ENCODE results near the gene ARHGAP44. TPM values are rescaled to one million over a fixed set of nuclear protein-coding genes. Genes with fewer than 3 reads are reported as not detected.

Gene ARHGAP44
- total and polyA plus RNA-seq, 2 donors (not counting 1 experiment from before 2014, with no cell fraction given): 0.78 to 11.6 TPM

DNA sequence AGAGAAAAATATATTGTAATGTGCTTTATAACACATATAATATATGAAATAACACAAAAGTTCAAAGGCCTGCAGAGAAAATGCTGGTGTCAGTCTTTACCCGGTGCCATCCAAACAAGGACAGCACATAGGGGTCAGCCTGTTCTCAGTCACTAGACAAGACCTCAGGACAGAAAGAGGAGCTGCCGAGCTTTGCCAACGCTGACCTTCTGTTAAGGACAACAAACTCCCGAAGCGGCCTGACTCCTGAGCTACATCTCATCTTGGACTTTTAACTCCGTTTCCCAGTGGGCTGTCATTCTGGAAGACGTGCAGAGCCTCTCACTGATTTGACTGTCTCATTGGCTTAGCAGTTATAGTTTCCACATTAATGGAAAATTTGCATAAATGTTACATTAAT, 221.7 kb downstream of the ARHGAP44 start:
- peaks cover 19 to 67% of the 10 kb centered on the region in 2 experiments for H3K36me3 ChIP-seq (replicated peaks in 1 of 2; ENCODE audit: control extremely low read depth in 1 of 2, control insufficient read depth in 1 of 2, extremely low read depth in 1 of 2, insufficient read depth in 2 of 2, low read length in 1 of 2)
- peaks cover 13% of the 10 kb centered on the region for H3K79me2 ChIP-seq (ENCODE audit: control insufficient read depth, insufficient read depth, low read length)
- no peak overlapping the region for H3K4me3 Mint-ChIP-seq
- no peak overlapping the region for H2AFZ ChIP-seq (ENCODE audit: insufficient read depth, low read depth, low read length, poor library complexity, severe bottlenecking)
- H3K27ac Mint-ChIP-seq: no peak overlapping the region
- TF ChIP-seq EZH2 (IDR thresholded peaks at IDR 0.05; ENCODE audit: borderline replicate concordance, insufficient read depth, low read depth, low read length, poor library complexity, severe bottlenecking): no peak
- TF ChIP-seq, protein P1, sequence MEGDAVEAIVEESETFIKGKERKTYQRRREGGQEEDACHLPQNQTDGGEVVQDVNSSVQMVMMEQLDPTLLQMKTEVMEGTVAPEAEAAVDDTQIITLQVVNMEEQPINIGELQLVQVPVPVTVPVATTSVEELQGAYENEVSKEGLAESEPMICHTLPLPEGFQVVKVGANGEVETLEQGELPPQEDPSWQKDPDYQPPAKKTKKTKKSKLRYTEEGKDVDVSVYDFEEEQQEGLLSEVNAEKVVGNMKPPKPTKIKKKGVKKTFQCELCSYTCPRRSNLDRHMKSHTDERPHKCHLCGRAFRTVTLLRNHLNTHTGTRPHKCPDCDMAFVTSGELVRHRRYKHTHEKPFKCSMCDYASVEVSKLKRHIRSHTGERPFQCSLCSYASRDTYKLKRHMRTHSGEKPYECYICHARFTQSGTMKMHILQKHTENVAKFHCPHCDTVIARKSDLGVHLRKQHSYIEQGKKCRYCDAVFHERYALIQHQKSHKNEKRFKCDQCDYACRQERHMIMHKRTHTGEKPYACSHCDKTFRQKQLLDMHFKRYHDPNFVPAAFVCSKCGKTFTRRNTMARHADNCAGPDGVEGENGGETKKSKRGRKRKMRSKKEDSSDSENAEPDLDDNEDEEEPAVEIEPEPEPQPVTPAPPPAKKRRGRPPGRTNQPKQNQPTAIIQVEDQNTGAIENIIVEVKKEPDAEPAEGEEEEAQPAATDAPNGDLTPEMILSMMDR (IDR thresholded peaks at IDR 0.05): no peak
- no peaks in the 10 kb centered on the region for H3K9me3 ChIP-seq (ENCODE audit: control extremely low read depth in 1 of 3, control insufficient read depth in 2 of 3, insufficient read depth in 1 of 3, low read length in 2 of 3)
- WGBS (ENCODE audit: insufficient coverage): 98% methylated on average over 6 of the region's 7 CpGs
- H3K4me1 Mint-ChIP-seq: peaks cover 5% of the 10 kb centered on the region
- intact Hi-C loops (cut with micrococcal nuclease): loop anchor here (10.0 kb wide), 1 partner anchor 226 kb away; the partner anchor contains the start of gene ARHGAP44
- ATAC-seq (ENCODE audit: low read depth) (no peak), DNase-seq (no peak)
- CTCF ChIA-PET: no interaction called here
- H3K4me3 ChIP-seq (ENCODE audit: control extremely low read depth in 1 of 5, extremely low read depth in 1 of 5, insufficient read depth in 1 of 5, low read depth in 2 of 5, low read length in 4 of 5): no peak overlapping the region
- H3K4me2 ChIP-seq (replicated peaks; ENCODE audit: low read depth, low read length, poor library complexity, severe bottlenecking): no peak overlapping the region
- no peaks in the 10 kb centered on the region for H3K4me1 ChIP-seq (ENCODE audit: control insufficient read depth in 2 of 2, insufficient read depth in 2 of 2, low read length in 2 of 2)
- H3K27ac ChIP-seq (ENCODE audit: low read length in 2 of 2): no peak overlapping the region
- POLR2A ChIA-PET: no interaction called here
- peaks cover 4% of the 10 kb centered on the region for H4K20me1 ChIP-seq (ENCODE audit: control insufficient read depth, insufficient read depth, low read length, poor library complexity, severe bottlenecking)
- no peak overlapping the region for H3K9ac ChIP-seq (ENCODE audit: low read length)
- no peaks in the 10 kb centered on the region for H3K27me3 ChIP-seq (replicated peaks in 1 of 4; ENCODE audit: control extremely low read depth in 1 of 4, control insufficient read depth in 3 of 4, insufficient read depth in 4 of 4, low read length in 3 of 4)
- H3K27me3 Mint-ChIP-seq: no peaks in the 10 kb centered on the region
- H3K9me3 Mint-ChIP-seq (ENCODE audit: insufficient read depth): no peaks in the 10 kb centered on the region

DNA sequence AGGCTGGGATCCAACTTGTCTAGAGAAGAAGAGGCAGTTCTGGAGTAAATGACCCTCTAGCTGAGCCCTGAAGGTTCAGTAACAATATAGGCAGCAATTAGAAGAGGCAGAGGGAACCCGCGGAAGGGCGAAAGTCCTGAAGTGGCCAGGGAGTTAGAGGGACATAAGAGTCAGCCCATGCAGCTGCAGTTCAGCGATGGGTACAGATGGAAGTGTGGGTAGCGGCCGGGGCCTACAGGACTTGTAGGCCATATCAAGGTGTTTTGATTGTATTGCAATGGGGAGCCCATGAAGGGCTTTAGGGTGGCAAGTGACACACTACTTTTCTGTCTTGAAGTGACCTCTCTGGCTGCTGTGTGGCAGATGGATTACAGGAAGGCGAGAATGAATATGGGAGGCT, 225.5 kb downstream of the ARHGAP44 start:
- H3K9ac ChIP-seq (ENCODE audit: low read length): no peak overlapping the region
- intact Hi-C loops (cut with micrococcal nuclease): loop anchor here (5.0 to 10.0 kb wide), 3 partner anchors 230 to 918 kb away; partner anchors contain the start of gene ARHGAP44
- H3K9me3 Mint-ChIP-seq (ENCODE audit: insufficient read depth): no peaks in the 10 kb centered on the region

More for the DNA sequence above, 225.5 kb downstream of the ARHGAP44 start:
- no peak overlapping the region for H3K27ac ChIP-seq (ENCODE audit: low read length in 2 of 2)
- TF ChIP-seq, protein P1 (IDR thresholded peaks at IDR 0.05): no peak
- no peak for TF ChIP-seq EZH2 (IDR thresholded peaks at IDR 0.05; ENCODE audit: borderline replicate concordance, insufficient read depth, low read depth, low read length, poor library complexity, severe bottlenecking)
- no peak for ATAC-seq (ENCODE audit: low read depth)
- no peaks in the 10 kb centered on the region for H3K27me3 ChIP-seq (replicated peaks in 1 of 4; ENCODE audit: control extremely low read depth in 1 of 4, control insufficient read depth in 3 of 4, insufficient read depth in 4 of 4, low read length in 3 of 4)
- H3K9me3 ChIP-seq (ENCODE audit: control extremely low read depth in 1 of 3, control insufficient read depth in 2 of 3, insufficient read depth in 1 of 3, low read length in 2 of 3): no peaks in the 10 kb centered on the region
- ChIA-PET CTCF (interaction anchor here (0.8 to 9.3 kb wide), 4 partner anchors 10 to 17 kb away, joined by 3 to 180 read pairs (median 8); no protein-coding TSS in a partner anchor), POLR2A (no interaction called here)
- H3K4me2 ChIP-seq (replicated peaks; ENCODE audit: low read depth, low read length, poor library complexity, severe bottlenecking): no peak overlapping the region
- Mint-ChIP-seq H3K4me1 (peaks cover 20% of the 10 kb centered on the region), H3K27me3 (no peaks in the 10 kb centered on the region), H3K4me3 (peak overlapping the region; percentile 1), H3K27ac (no peak overlapping the region)
- 96% methylated on average over 7 of the region's 7 CpGs for WGBS (ENCODE audit: insufficient coverage)
- no peak for DNase-seq
- peaks cover 12 to 13% of the 10 kb centered on the region in 2 donors for H3K4me1 ChIP-seq (ENCODE audit: control insufficient read depth in 2 of 2, insufficient read depth in 2 of 2, low read length in 2 of 2)
- H2AFZ ChIP-seq (ENCODE audit: insufficient read depth, low read depth, low read length, poor library complexity, severe bottlenecking): no peak overlapping the region
- peaks cover 4% of the 10 kb centered on the region for H4K20me1 ChIP-seq (ENCODE audit: control insufficient read depth, insufficient read depth, low read length, poor library complexity, severe bottlenecking)
- H3K4me3 ChIP-seq (ENCODE audit: control extremely low read depth in 1 of 5, extremely low read depth in 1 of 5, insufficient read depth in 1 of 5, low read depth in 2 of 5, low read length in 4 of 5): no peak overlapping the region
- H3K79me2 ChIP-seq (ENCODE audit: control insufficient read depth, insufficient read depth, low read length): peaks cover 28% of the 10 kb centered on the region
- peaks cover 20 to 58% of the 10 kb centered on the region in 2 experiments for H3K36me3 ChIP-seq (replicated peaks in 1 of 2; ENCODE audit: control extremely low read depth in 1 of 2, control insufficient read depth in 1 of 2, extremely low read depth in 1 of 2, insufficient read depth in 2 of 2, low read length in 1 of 2)

Data from B cell (primary cell).